Measurements from ENCODE around the gene RIPOR3.

DNA sequence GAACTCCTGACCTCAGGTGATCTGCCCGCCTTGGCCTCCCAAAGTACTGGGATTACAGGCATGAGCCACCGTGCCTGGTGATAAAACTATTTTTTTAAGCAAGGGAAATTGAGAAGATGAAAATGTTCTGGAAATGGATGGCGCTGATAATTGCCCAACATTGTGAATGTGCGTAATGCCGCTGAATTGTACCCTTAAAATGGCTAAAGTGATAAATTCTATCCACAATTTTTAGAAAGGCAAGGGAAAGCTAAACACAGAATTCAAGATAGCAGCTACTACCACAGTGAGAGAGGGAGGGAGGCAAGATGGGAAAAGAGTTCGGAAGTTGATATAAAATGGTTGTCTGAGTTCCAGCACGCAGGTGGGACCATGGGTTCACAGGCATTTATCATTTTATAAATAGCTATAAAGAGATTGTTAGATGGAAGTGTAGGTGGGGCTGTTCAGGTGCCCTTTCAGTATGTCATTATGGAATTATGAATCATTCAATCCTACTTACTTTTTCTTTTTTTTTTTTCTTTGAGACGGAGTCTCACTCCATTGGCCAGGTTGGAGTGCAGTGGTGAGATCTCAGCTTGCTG, 8.3 kb downstream of the RIPOR3 start:
- TF ChIP-seq, protein P1, sequence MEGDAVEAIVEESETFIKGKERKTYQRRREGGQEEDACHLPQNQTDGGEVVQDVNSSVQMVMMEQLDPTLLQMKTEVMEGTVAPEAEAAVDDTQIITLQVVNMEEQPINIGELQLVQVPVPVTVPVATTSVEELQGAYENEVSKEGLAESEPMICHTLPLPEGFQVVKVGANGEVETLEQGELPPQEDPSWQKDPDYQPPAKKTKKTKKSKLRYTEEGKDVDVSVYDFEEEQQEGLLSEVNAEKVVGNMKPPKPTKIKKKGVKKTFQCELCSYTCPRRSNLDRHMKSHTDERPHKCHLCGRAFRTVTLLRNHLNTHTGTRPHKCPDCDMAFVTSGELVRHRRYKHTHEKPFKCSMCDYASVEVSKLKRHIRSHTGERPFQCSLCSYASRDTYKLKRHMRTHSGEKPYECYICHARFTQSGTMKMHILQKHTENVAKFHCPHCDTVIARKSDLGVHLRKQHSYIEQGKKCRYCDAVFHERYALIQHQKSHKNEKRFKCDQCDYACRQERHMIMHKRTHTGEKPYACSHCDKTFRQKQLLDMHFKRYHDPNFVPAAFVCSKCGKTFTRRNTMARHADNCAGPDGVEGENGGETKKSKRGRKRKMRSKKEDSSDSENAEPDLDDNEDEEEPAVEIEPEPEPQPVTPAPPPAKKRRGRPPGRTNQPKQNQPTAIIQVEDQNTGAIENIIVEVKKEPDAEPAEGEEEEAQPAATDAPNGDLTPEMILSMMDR (IDR thresholded peaks at IDR 0.05; ENCODE audit: poor library complexity) = no peak
- no peak for TF ChIP-seq EZH2 (IDR thresholded peaks at IDR 0.05; ENCODE audit: borderline replicate concordance)

Data from hepatocyte (in vitro differentiated cells).